HepG2 (cell line): ENCODE measurements around the gene AXIN1. TPM values are rescaled to one million over a fixed set of nuclear protein-coding genes. Genes with fewer than 3 reads are reported as not detected.

Experiments used
- ATAC-seq: fragments of 200-7000 bp; cut with Tn5 transposase; 3 replicates; pipeline ENCODE4 v1.9.1; 2020; ENCODE audit warnings: mild to moderate bottlenecking, moderate library complexity
- BruUV-seq: library from RNA; stranded (reverse); fragments of 400-500 nt; replicated peaks from 2 replicates; lab custom pipeline; 2021; lab: Mats Ljungman, UMichigan
- CTCF ChIA-PET: fragments of 300-600 bp; formaldehyde crosslinking; extraction: SDS; loops from one replicate; lab custom pipeline; 2021; ENCODE audit warnings: low total read pairs, inconsistent platforms, low intra/inter-chr PET ratio; lab: Yijun Ruan, JAX
- POLR2A ChIA-PET: fragments of 350-600 bp; sonication (Branson Sonifier 250); formaldehyde crosslinking; loops from one replicate; lab custom pipeline; 2020; ENCODE audit warnings: antibody characterized with exemption, inconsistent platforms; lab: Yijun Ruan, JAX
- DNase-seq: peaks from one replicate; pipeline ENCODE4 v3.0.0-alpha.2; 2015; ENCODE audit warnings: low spot score
- FAIRE-seq: peaks from 3 replicates; lab custom pipeline; 2011; peaks lifted over from hg19 to GRCh38; lab: Jason Lieb, UNC
- H2AFZ ChIP-seq: one replicate; pipeline ENCODE4 v1.6.1; 2011; ENCODE audit warnings: low read length, inconsistent platforms
- H3K27ac ChIP-seq: fragments of 300-600 bp; 3 replicates; pipeline ENCODE4 v1.8.0; 2011; ENCODE audit warnings: mixed run types, mild to moderate bottlenecking, mixed read lengths, low read length, inconsistent platforms; ENCODE audit not compliant: insufficient read depth; ENCODE audit errors: extremely low read length
- H3K27me3 ChIP-seq, 2 experiments: fragments of 200-600 bp in 1 of 2; 2 replicates in 1 of 2; 3 replicates in 1 of 2; pipeline versions ENCODE4 v1.6.0 to v1.8.0; 2011; ENCODE audit warnings: low read length in 2 of 2, mild to moderate bottlenecking in 2 of 2, moderate library complexity in 2 of 2, inconsistent platforms in 1 of 2; ENCODE audit not compliant: insufficient read depth in 2 of 2, control insufficient read depth in 1 of 2
- H3K36me3 ChIP-seq, 2 experiments: fragments of 200-600 bp in 1 of 2; replicated peaks in 1 of 2; 2 replicates in 1 of 2; 3 replicates in 1 of 2; pipeline versions ENCODE4 v1.5.1 to v1.8.0; 2011; ENCODE audit warnings: low read length in 2 of 2, inconsistent platforms in 1 of 2; ENCODE audit not compliant: insufficient read depth in 2 of 2, control insufficient read depth in 1 of 2
- H3K4me1 ChIP-seq: 2 replicates; pipeline ENCODE4 v1.5.1; 2012; ENCODE audit warnings: low read length, inconsistent platforms; ENCODE audit not compliant: insufficient read depth
- H3K4me2 ChIP-seq: 2 replicates; pipeline ENCODE4 v1.6.0; 2011; ENCODE audit warnings: low read depth, low read length, inconsistent platforms
- H3K4me3 ChIP-seq, 3 experiments: fragments of 200-600 bp in 1 of 3; sonication (generic), shearing (Covaris generic) in 1 of 3; replicated peaks in 1 of 3; 2 replicates each; pipeline ENCODE4 v1.5.1; 2011 to 2016; ENCODE audit warnings: low read length in 3 of 3, inconsistent platforms in 2 of 3, low read depth in 2 of 3, mild to moderate bottlenecking in 2 of 3, control low read depth in 1 of 3, mixed read lengths in 1 of 3; ENCODE audit not compliant: insufficient read depth in 1 of 3
- H3K79me2 ChIP-seq: one replicate; pipeline ENCODE4 v1.6.1; 2011; ENCODE audit warnings: low read length, inconsistent platforms; ENCODE audit not compliant: insufficient read depth
- H3K9ac ChIP-seq: 2 replicates; pipeline ENCODE4 v1.6.0; 2011; ENCODE audit warnings: mild to moderate bottlenecking, low read depth, low read length, inconsistent platforms; ENCODE audit not compliant: insufficient read depth
- H3K9me3 ChIP-seq: 2 replicates; pipeline ENCODE4 v1.5.1; 2012; ENCODE audit warnings: mild to moderate bottlenecking, low read length
- H4K20me1 ChIP-seq: 2 replicates; pipeline ENCODE4 v1.6.0; 2011; ENCODE audit warnings: inconsistent platforms, mild to moderate bottlenecking, low read length, moderate library complexity; ENCODE audit not compliant: insufficient read depth
- CEBPZ ChIP-seq: IDR thresholded peaks from 2 replicates; pipeline ENCODE4 v1.6.1; 2012; ENCODE audit warnings: low read length, improper control_type of control experiment
- ERF ChIP-seq: IDR thresholded peaks from 2 replicates; pipeline ENCODE4 v1.6.1; 2018; ENCODE audit warnings: missing biosample characterization, missing genetic modification reagents
- GABPB1 ChIP-seq: IDR thresholded peaks from 2 replicates; pipeline ENCODE4 v1.6.1; 2016; ENCODE audit warnings: mild to moderate bottlenecking, missing genetic modification reagents, moderate library complexity, missing compliant biosample characterization
- HOXA3 ChIP-seq: sonication (generic); formaldehyde crosslinking; IDR thresholded peaks from 2 replicates; pipeline ENCODE4 v1.5.0; 2020; ENCODE audit warnings: missing genetic modification reagents
- HOXA9 ChIP-seq: sonication (generic); formaldehyde crosslinking; IDR thresholded peaks from 2 replicates; pipeline ENCODE4 v1.8.1; 2022; ENCODE audit warnings: missing genetic modification reagents, mild to moderate bottlenecking, moderate library complexity, borderline replicate concordance
- KDM5A ChIP-seq: fragments of 200-600 bp; sonication (generic); IDR thresholded peaks from 2 replicates; pipeline ENCODE4 v1.7.0; 2018; ENCODE audit warnings: antibody characterized with exemption, mild to moderate bottlenecking, low read length, borderline replicate concordance
- NCOA1 ChIP-seq: sonication (generic); formaldehyde crosslinking; IDR thresholded peaks from 2 replicates; pipeline ENCODE4 v1.9.0; 2021; ENCODE audit warnings: missing genetic modification reagents
- PBX2 ChIP-seq: IDR thresholded peaks from 2 replicates; pipeline ENCODE4 v1.6.1; 2016; ENCODE audit warnings: control low read depth
- RAD51 ChIP-seq: fragments of 450-650 bp; IDR thresholded peaks from 2 replicates; pipeline ENCODE4 v1.6.1; 2016; ENCODE audit warnings: borderline replicate concordance
- SMAD9 ChIP-seq: sonication (generic); formaldehyde crosslinking; IDR thresholded peaks from 2 replicates; pipeline ENCODE4 v1.5.1; 2020; ENCODE audit warnings: mild to moderate bottlenecking, missing genetic modification reagents
- TBP ChIP-seq: sonication (generic); formaldehyde crosslinking; IDR thresholded peaks from 2 replicates; pipeline ENCODE4 v1.5.0; 2020; ENCODE audit warnings: missing genetic modification reagents
- ZNF264 ChIP-seq: sonication (generic); formaldehyde crosslinking; IDR thresholded peaks from 2 replicates; pipeline ENCODE4 v1.4.0; 2020; ENCODE audit warnings: missing genetic modification reagents
- ZNF33B ChIP-seq: sonication (generic); formaldehyde crosslinking; IDR thresholded peaks from 2 replicates; pipeline ENCODE4 v1.5.1; 2020; ENCODE audit warnings: mild to moderate bottlenecking, missing genetic modification reagents
- WGBS: methylation state at CpG from one replicate; pipeline ENCODE4 v1.1.6; 2017; ENCODE audit warnings: low lambda C conversion rate; 5-methylcytosine and 5-hydroxymethylcytosine counted together
- in situ Hi-C: cut with HindIII; loops from 2 replicates; pipeline ENCODE4 v1.10.0; 2017; ENCODE audit warnings: low pct_unique_long_range_greater_than_20kb; ENCODE audit not compliant: extremely low pct_ligation_motif_present
- intact Hi-C: fragments of 100-400 bp; cut with micrococcal nuclease; formaldehyde crosslinking; loops from one replicate; pipeline ENCODE4 v1.10.0; 2022; ENCODE audit not compliant: unreplicated experiment
- polyA plus RNA-seq, 8 experiments: library from polyadenylated mRNA; depleted of rRNA in 3 of 8; stranded (reverse) in 7 of 8; unstranded in 1 of 8; fragments of >200 nt; fragmentation: Illumina TruSeq in 4 of 8; extraction: Trizol in 4 of 8; gene quantifications; 2 replicates each; pipeline versions ENCODE4 v1.2.1 to v1.2.3, GENCODE V29; 2011 to 2016; ENCODE audit warnings: low read depth in 4 of 8, missing spikeins in 1 of 8, mixed read lengths in 1 of 8; ENCODE audit not compliant: insufficient read depth in 1 of 8
- total RNA-seq, 5 experiments: library from RNA; depleted of rRNA; stranded (reverse); fragments of >200 nt; fragmentation: Illumina TruSeq; extraction: Trizol; gene quantifications; 2 replicates each; pipeline ENCODE4 v1.2.3, GENCODE V29; 2016; ENCODE audit warnings: low read depth in 1 of 5

The AXIN1 gene
- total and polyA plus RNA-seq, 2 of the 13 experiments (the other 11 are each of a cell fraction or from before 2014, with no cell fraction given) = 24.0 to 26.0 TPM

GRCh38 chr16:325375-326145 is 27.0 kb downstream of the AXIN1 start:
- 95% methylated on average over 21 of the region's 28 CpGs for WGBS
- Histone ChIP-seq H2AFZ (no peak overlapping the region), H4K20me1 (peaks cover 31% of the 10 kb centered on the region; the same call in 1 of the 2 replicates), H3K36me3 (peaks cover 5 to 23% of the 10 kb centered on the region in 2 experiments; a peak in 3 of 5 replicates), H3K4me2 (no peak overlapping the region), H3K9ac (no peak overlapping the region), H3K4me3 (no peak overlapping the region), H3K79me2 (peaks cover 66% of the 10 kb centered on the region), H3K27ac (no peak overlapping the region), H3K4me1 (peaks cover 13% of the 10 kb centered on the region), H3K9me3 (no peaks in the 10 kb centered on the region), H3K27me3 (no peaks in the 10 kb centered on the region)
- no TSS peak for BruUV-seq
- intact Hi-C loops (no loop called here), in situ Hi-C loops (no loop called here)
- no peak for TF ChIP-seq NCOA1 (CRISPR knock-in tag)
- TF ChIP-seq ZNF33B = no peak
- TF ChIP-seq PBX2 = no peak
- no peak for TF ChIP-seq CEBPZ
- TF ChIP-seq RAD51 = no peak
- TF ChIP-seq ZNF264 (CRISPR knock-in tag) = no peak
- TF ChIP-seq HOXA9 = no peak
- no peak for TF ChIP-seq GABPB1 (CRISPR knock-in tag)
- TF ChIP-seq HOXA3 (CRISPR knock-in tag) = no peak
- TF ChIP-seq SMAD9 = no peak
- TF ChIP-seq ERF = no peak
- no peak for TF ChIP-seq TBP (CRISPR knock-in tag)
- no peak for TF ChIP-seq KDM5A
- POLR2A ChIA-PET = no interaction called here
- no peak for ATAC-seq
- CTCF ChIA-PET = no interaction called here
- DNase-seq = no peak
- no peak for FAIRE-seq
